CD14-positive monocyte (primary cell): Measurements from ENCODE around the gene MEGF6. TPM values are rescaled to one million over a fixed set of nuclear protein-coding genes. Genes with fewer than 3 reads are reported as not detected.

Source experiments
- DNase-seq, 3 donors: peaks; one replicate each; pipeline ENCODE4 v3.0.0-alpha.2; 2011 to 2022
- H2AFZ ChIP-seq: 2 replicates; pipeline ENCODE4 v1.6.0; 2012; ENCODE audit warnings: mild to moderate bottlenecking, low read depth, low read length, inconsistent platforms; ENCODE audit not compliant: insufficient read depth, poor library complexity, severe bottlenecking
- H3K27ac ChIP-seq, 2 donors: 1 replicate in 1 of 2; 2 replicates in 1 of 2; pipeline ENCODE4 v1.5.1; 2012 to 2013; ENCODE audit warnings: low read length in 2 of 2, control low read depth in 1 of 2, inconsistent platforms in 1 of 2, low read depth in 1 of 2, mild to moderate bottlenecking in 1 of 2
- H3K27me3 ChIP-seq, 2 donors: one replicate each; pipeline versions ENCODE4 v1.6.0 to v1.6.1; 2011 to 2013; ENCODE audit warnings: low read length in 2 of 2; ENCODE audit not compliant: control insufficient read depth in 2 of 2, insufficient read depth in 2 of 2
- H3K36me3 ChIP-seq, 2 donors: replicated peaks in 1 of 2; 1 replicate in 1 of 2; 2 replicates in 1 of 2; pipeline versions ENCODE4 v1.5.1 to v1.6.1; 2012 to 2013; ENCODE audit warnings: low read length in 2 of 2, control low read depth in 1 of 2, inconsistent platforms in 1 of 2, mild to moderate bottlenecking in 1 of 2; ENCODE audit not compliant: insufficient read depth in 2 of 2, control insufficient read depth in 1 of 2
- H3K4me1 ChIP-seq, 2 donors: 1 replicate in 1 of 2; 2 replicates in 1 of 2; pipeline versions ENCODE4 v1.5.1 to v1.6.1; 2012 to 2013; ENCODE audit warnings: low read length in 2 of 2, control low read depth in 1 of 2, inconsistent platforms in 1 of 2, mild to moderate bottlenecking in 1 of 2, moderate library complexity in 1 of 2; ENCODE audit not compliant: insufficient read depth in 2 of 2, control insufficient read depth in 1 of 2
- H3K4me2 ChIP-seq: replicated peaks from 2 replicates; pipeline ENCODE3; 2012; ENCODE audit warnings: low read length, moderate library complexity, mild to moderate bottlenecking; ENCODE audit not compliant: poor library complexity, severe bottlenecking; ENCODE audit errors: extremely low read depth
- H3K4me3 ChIP-seq, 3 experiments: fragments of 200-600 bp in 1 of 3; sonication (generic) in 1 of 3; replicated peaks in 1 of 3; 1 replicate in 2 of 3; 2 replicates in 1 of 3; pipeline ENCODE4 v1.5.1; 2011 to 2013; ENCODE audit warnings: low read length in 3 of 3, mild to moderate bottlenecking in 3 of 3, control low read depth in 2 of 3, low read depth in 2 of 3, inconsistent platforms in 1 of 3, moderate library complexity in 1 of 3
- H3K79me2 ChIP-seq: 2 replicates; pipeline ENCODE4 v1.6.0; 2012; ENCODE audit warnings: mild to moderate bottlenecking, control low read depth, inconsistent platforms, low read length, moderate library complexity; ENCODE audit not compliant: insufficient read depth
- H3K9ac ChIP-seq: 2 replicates; pipeline ENCODE4 v1.6.0; 2017; ENCODE audit warnings: low read length, mild to moderate bottlenecking; ENCODE audit not compliant: insufficient read depth, poor library complexity, severe bottlenecking
- H3K9me3 ChIP-seq, 2 donors: replicated peaks in 1 of 2; 1 replicate in 1 of 2; 2 replicates in 1 of 2; pipeline versions ENCODE4 v1.5.1 to v1.6.1; 2012 to 2013; ENCODE audit warnings: low read length in 2 of 2, control low read depth in 1 of 2; ENCODE audit not compliant: control insufficient read depth in 1 of 2, insufficient read depth in 1 of 2
- H4K20me1 ChIP-seq: 2 replicates; pipeline ENCODE4 v1.6.0; 2012; ENCODE audit warnings: mild to moderate bottlenecking, low read length, control low read depth, moderate library complexity; ENCODE audit not compliant: insufficient read depth
- H3K27ac Mint-ChIP-seq, 7 donors: one replicate each; pipeline ENCODE4 v1.8.0; 2020; ENCODE audit warnings: mild to moderate bottlenecking in 7 of 7, mixed read lengths in 7 of 7, moderate library complexity in 6 of 7, inconsistent platforms in 2 of 7
- H3K27me3 Mint-ChIP-seq, 3 donors: one replicate each; pipeline ENCODE4 v1.8.0; 2021 to 2022; ENCODE audit warnings: low read depth in 3 of 3, mild to moderate bottlenecking in 3 of 3, mixed read lengths in 3 of 3, moderate library complexity in 3 of 3, inconsistent platforms in 1 of 3
- H3K36me3 Mint-ChIP-seq, 2 donors: one replicate each; pipeline ENCODE4 v1.8.0; 2020; ENCODE audit warnings: mixed read lengths in 2 of 2, inconsistent platforms in 1 of 2, mild to moderate bottlenecking in 1 of 2
- H3K4me1 Mint-ChIP-seq: one replicate; pipeline ENCODE4 v1.8.0; 2020; ENCODE audit warnings: mild to moderate bottlenecking, mixed read lengths
- H3K4me3 Mint-ChIP-seq, 2 donors: one replicate each; pipeline ENCODE4 v1.8.0; 2020; ENCODE audit warnings: mild to moderate bottlenecking in 2 of 2, mixed read lengths in 2 of 2, moderate library complexity in 1 of 2
- H3K9me3 Mint-ChIP-seq, 7 donors: one replicate each; pipeline ENCODE4 v1.8.0; 2020 to 2022; ENCODE audit warnings: mixed read lengths in 7 of 7, mild to moderate bottlenecking in 6 of 7, moderate library complexity in 6 of 7, inconsistent platforms in 2 of 7
- CTCF ChIP-seq: fragments of 200-600 bp; IDR thresholded peaks from one replicate; pipeline ENCODE4 v1.8.0; 2022; ENCODE audit warnings: antibody characterized with exemption, mild to moderate bottlenecking
- WGBS: methylation state at CpG from one replicate; pipeline ENCODE4 v1.1.5; 2013; ENCODE audit warnings: missing lambda C conversion rate; ENCODE audit not compliant: insufficient coverage; 5-methylcytosine and 5-hydroxymethylcytosine counted together
- intact Hi-C, 2 donors: fragments of 100-400 bp; cut with micrococcal nuclease; formaldehyde crosslinking; loops; one replicate each; pipeline versions ENCODE4 v1.15.0 to v1.15.1; 2023
- polyA plus RNA-seq, 3 donors: library from polyadenylated mRNA; depleted of rRNA in 1 of 3; unstranded in 2 of 3; stranded (reverse) in 1 of 3; fragments of 300-500 nt in 2 of 3; fragments of >200 nt in 1 of 3; fragmentation: Illumina TruSeq in 2 of 3; gene quantifications; 1 replicate in 2 of 3; 2 replicates in 1 of 3; pipeline ENCODE4 v1.2.3, GENCODE V29; 2012 to 2021

Gene MEGF6
- polyA plus RNA-seq, 3 donors, result 0.39 to 3.8 (median 1.2) TPM

- no peak overlapping the region for H3K9ac ChIP-seq
- Mint-ChIP-seq H3K36me3 (no peaks in the 10 kb centered on the region), H3K4me1 (peaks cover 5% of the 10 kb centered on the region), H3K27ac (no peak overlapping the region), H3K4me3 (no peak overlapping the region), H3K9me3 (no peaks in the 10 kb centered on the region), H3K27me3 (peaks cover 0 to 2% (median 0%) of the 10 kb centered on the region in 3 donors)
- WGBS, result 90% methylated on average over 25 of the region's 29 CpGs
- intact Hi-C loops, result no loop called here
- no peaks in the 10 kb centered on the region for H3K9me3 ChIP-seq
- H2AFZ ChIP-seq, result no peak overlapping the region
- no peaks in the 10 kb centered on the region for H4K20me1 ChIP-seq
- peaks cover under 1 to 2% of the 10 kb centered on the region in 2 donors for H3K4me1 ChIP-seq
- no peak overlapping the region for H3K4me3 ChIP-seq
- no peak overlapping the region for H3K4me2 ChIP-seq
- H3K27ac ChIP-seq, result no peak overlapping the region
- TF ChIP-seq CTCF, result no peak
- DNase-seq, result no peak
- no peaks in the 10 kb centered on the region for H3K79me2 ChIP-seq
- H3K36me3 ChIP-seq, result no peaks in the 10 kb centered on the region
- no peaks in the 10 kb centered on the region for H3K27me3 ChIP-seq
Observed at GRCh38 chr1:3603571-3604467, 7.5 kb downstream of the MEGF6 start.

GRCh38 chr1:3603156-3603555 is 8.2 kb downstream of the MEGF6 start:
- no peak for DNase-seq
- no peaks in the 10 kb centered on the region for H3K27me3 ChIP-seq
- H3K4me1 Mint-ChIP-seq, result peaks cover 6% of the 10 kb centered on the region
- H3K4me3 Mint-ChIP-seq, result no peak overlapping the region
- no peaks in the 10 kb centered on the region for H4K20me1 ChIP-seq
- H3K27me3 Mint-ChIP-seq, result peaks cover 2 to 4% (median 3%) of the 10 kb centered on the region in 3 donors
- H3K4me2 ChIP-seq, result no peak overlapping the region
- 90% methylated on average over 8 of the region's 11 CpGs for WGBS
- peaks cover 4 to 5% of the 10 kb centered on the region in 2 donors for H3K4me1 ChIP-seq
- H3K27ac Mint-ChIP-seq, result no peak overlapping the region
- H2AFZ ChIP-seq, result no peak overlapping the region
- no peaks in the 10 kb centered on the region for H3K36me3 Mint-ChIP-seq
- H3K27ac ChIP-seq, result no peak overlapping the region
- no peak overlapping the region for H3K9ac ChIP-seq
- no peaks in the 10 kb centered on the region for H3K9me3 Mint-ChIP-seq
- no peaks in the 10 kb centered on the region for H3K36me3 ChIP-seq
- no peaks in the 10 kb centered on the region for H3K9me3 ChIP-seq
- no peaks in the 10 kb centered on the region for H3K79me2 ChIP-seq
- H3K4me3 ChIP-seq, result no peak overlapping the region
- TF ChIP-seq CTCF, result no peak
- intact Hi-C loops, result no loop called here
